NCI-H1092 treated with DMSO at 0.1 percent for 48 hours (cell line): Measurements from ENCODE around the gene NOC2L.

ENCODE experiments used
- DNase-seq: peaks from one replicate; lab custom pipeline; 2025; lab: John Stamatoyannopoulos, UW

The NOC2L gene

DNA sequence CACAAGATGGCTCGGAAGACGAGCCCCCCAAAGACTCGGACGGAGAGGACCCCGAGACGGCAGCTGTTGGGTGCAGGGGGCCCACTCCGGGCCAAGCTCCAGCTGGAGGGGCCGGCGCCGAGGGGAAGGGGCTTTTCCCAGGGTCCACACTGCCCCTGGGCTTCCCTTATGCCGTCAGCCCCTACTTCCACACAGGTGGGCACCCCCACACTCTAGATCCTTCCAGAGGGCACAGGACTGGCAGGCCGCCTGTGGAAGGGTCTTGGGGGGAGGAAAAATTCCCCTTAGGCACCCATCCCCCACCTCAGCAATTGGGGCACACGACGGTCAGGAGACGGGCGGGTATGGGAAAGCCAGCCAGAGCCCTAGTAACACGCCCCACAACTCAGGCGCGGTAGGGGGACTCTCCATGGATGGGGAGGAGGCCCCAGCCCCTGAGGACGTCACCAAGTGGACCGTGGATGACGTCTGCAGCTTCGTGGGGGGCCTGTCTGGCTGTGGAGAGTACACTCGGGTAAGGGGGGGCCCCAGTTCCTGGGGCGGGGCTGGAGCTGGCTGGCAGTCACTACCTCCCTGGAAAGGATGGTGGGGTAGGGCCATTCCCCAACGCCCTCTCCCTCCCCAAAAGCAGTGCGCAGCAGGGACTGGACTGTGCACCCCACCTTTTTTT is 16.1 kb downstream of the NOC2L start:
- no peak for DNase-seq

DNA sequence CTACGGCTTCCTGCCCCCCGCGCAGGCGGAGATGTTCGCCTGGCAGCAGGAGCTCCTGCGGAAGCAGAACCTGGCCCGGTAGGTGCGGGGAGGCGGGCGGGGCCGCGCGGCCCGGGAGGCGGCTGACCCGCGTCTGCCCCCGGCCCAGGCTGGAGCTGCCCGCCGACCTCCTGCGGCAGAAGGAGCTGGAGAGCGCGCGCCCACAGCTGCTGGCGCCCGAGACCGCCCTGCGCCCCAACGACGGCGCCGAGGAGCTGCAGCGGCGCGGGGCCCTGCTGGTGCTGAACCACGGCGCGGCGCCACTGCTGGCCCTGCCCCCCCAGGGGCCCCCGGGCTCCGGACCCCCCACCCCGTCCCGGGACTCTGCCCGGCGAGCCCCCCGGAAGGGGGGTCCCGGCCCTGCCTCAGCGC is 16.6 kb downstream of the NOC2L start:
- no peak for DNase-seq

DNA sequence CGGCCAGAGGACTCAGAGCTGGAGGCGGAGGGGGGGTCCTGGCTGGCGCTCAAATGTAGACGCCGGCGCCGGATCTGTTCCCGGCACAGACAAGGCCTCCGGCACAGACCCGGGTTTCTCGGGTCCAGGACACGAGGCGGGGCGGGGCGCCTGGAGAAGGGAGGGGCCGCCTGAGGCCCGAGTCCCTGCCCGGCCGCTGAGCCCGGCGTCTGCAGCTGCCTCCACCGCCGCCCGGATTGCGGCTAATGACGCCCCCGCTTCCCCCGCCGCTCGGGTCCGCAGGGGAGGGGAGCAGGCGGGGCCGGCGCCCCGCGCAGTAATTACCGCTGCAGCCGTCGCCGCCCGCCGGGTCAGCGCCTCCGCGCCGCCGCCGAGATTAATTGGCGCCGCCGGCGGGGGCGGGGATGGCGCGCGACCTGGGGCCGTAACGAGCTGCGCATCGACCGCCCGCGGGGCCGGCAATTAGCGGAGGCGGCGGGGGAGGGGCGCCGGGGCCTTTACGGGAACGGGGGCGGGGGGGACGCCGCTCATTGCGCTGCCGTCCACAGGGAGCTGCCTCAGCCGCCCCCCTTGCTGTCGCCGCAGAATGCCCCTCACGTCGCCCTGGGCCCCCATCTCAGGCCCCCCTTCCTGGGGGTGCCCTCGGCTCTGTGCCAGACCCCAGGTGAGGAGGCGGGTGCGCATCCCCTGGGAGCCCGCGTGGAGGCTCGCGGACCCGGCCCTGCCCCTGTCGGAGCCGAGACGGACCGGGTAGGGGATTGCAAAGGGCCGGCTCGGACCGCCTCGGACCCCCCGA is 17.3 kb downstream of the NOC2L start:
- DNase-seq = peak; percentile 38

DNA sequence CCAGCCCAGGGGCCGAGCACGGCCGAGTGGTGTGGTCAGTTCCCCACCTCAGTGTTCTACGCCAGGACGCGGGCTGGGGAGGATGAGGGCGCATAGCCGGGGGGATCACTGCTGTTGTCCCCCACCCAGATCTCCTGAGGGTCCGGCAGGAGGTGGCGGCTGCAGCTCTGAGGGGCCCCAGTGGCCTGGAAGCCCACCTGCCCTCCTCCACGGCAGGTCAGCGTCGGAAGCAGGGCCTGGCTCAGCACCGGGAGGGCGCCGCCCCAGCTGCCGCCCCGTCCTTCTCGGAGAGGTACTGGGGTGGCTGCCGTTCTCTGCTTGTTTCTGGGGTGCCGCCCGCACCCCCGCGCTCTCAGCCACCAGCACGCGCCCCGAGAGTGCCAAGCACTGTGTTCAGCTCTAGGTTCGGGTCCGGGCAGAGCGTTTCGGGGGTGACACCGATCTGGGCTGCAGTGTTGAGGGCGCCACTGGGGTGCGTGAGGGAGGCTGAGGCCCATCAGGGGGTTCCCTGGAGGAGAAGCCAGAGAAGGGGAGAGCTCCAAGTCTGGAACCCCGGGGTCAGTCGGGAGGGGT is 18.0 kb downstream of the NOC2L start:
- DNase-seq = no peak

DNA sequence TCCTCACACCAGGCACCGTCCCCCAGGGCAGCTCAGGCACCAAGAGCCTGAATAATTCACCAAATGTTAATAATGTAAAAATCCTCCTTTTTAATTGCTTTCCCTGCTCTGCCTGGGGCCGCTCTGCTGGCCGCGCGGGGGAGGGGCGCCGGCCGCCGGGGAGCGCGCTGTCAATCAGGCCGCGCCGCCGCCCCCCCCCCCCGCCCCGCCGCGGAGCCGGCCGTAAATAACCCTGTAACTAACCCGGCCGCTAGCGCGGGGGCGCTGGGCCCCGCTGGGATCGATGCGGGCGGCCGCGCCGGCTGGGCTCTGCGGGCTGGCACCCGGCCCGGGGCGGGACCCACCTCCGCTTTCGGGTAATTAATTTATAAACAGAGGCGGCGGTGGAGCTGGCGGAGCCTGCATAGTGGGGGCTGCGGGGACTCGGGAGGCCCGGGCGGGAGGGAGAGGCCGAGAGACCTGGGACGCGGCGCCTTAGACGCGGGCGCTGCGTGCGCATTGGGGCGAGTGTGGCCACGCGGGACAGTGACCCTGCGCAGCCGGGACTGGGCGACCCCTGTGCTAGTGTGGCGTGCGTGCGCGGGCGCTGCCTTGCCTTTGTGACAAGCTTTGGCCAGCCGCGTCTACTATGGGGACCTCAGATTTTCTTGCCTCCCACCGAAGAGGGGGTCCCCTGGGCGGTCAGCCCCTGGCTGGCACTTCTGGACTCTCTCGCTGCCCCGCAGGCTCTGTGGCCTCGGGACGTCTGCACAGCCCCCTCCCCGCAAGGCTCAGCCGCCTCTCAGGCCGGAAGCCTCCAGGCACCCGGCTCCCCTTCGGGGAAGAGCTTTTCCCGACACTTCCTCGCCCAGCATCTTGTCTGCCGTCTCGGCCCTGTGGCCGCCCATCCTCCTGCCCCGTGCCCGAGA is 18.7 kb downstream of the NOC2L start:
- peak; percentile 22 for DNase-seq

DNA sequence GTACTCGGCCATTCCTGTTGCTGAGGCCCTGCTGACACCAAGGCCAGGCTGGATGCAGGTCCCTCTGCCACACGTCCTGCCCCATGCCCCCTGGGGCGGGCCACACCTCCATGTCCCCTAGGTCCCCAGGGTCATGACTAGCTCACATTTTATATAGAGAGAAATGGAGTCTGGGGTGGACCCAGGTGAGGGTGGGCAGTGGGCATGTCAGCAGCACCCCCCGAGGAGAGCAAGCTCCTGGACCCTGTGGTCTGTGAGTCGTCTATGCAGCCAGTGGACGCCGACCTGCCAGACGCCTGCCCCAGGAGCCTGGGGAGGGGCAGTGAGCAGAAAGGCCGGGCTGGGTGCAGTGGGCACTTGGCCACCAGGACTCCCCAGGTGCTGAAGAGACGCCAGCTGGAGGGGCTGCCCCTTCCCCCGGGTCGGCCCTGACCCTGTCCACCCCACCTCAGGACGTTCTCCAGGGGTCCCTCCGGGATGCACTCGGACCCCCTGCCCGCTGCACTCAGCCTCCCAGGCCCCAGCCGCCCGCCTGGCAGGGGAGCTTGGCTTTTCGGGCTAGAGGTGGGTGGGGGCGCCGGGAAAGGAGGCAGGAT is 19.4 kb downstream of the NOC2L start:
- DNase-seq = no peak

DNA sequence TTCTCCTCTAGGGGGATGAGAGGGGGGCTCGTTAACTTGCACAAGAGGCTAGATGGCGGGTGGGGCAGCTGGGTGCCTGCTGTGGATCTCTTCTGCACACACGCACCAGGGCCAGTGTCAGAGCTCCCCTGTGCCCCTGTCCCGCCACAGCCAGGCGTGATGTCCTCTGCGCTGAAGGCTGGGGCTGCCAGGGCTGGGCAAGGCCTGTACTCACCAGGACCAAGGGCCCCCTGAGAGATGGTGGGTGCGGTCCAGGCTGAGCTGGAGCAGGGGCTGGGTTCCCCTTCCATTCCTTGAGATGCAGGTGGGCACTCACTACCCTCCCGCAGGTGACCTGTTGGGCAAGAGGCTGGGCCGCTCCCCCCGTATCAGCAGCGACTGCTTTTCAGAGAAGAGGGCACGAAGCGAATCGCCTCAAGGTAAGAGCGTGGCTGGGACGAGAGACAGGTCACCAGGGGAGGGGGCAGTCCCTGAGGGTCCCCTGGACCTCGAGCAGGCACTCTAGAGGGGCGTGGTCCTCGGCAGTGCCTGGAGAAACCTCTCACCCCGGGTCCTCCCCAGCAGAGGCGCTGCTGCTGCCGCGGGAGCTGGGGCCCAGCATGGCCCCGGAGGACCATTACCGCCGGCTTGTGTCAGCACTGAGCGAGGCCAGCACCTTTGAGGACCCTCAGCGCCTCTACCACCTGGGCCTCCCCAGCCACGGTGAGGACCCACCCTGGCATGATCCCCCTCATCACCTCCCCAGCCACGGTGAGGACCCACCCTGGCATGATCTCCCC is 20.2 kb downstream of the NOC2L start:
- no peak for DNase-seq

DNA sequence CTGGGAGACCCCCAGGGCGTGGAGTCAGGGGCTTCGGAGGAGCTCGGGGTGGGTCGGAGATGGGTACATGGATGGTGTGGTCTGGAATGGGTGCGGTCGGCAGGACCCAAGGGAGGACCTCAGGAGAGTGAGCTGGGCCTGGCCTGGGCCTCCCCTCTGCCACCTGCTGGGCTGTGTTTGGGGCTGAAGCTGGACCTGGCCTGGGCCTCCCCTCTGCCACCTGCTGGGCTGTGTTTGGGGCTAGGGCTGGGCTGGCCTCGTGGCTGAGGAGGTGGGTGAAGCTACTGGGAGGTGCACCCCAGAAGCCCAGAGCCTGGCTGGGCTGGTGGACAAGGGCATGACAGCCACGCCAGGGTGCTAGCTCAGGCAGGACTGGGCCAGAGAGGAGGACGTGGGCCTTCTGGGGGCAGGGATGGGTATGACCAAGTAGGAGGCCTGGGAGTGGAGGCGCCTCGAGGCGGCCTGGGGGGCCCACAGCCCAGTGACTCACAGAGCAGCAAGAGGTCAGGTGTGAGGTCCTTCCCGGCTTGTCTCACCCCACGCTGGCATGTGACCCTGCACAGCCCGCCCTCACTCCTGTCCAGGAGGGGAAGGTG is 20.9 kb downstream of the NOC2L start:
- no peak for DNase-seq

DNA sequence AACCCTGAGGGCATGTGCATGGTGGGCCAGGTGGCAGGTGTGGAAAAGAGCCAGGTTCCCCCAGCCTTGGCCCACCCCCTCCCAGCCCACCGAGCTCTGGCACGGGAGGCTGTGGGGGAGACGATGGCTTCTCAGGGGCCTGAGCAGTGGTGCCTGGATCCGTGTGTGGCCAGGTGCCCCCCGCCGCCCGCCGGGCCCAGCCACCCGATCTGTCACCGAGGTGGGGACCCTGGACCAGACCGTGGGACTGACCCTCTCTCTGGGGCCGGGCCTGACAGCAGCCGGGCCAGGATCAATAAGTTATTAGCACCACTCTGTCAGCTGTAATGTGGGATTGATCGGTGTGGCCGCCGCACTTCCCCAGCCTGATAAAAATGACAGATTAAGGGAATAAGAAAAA is 21.5 kb downstream of the NOC2L start:
- no peak for DNase-seq

DNA sequence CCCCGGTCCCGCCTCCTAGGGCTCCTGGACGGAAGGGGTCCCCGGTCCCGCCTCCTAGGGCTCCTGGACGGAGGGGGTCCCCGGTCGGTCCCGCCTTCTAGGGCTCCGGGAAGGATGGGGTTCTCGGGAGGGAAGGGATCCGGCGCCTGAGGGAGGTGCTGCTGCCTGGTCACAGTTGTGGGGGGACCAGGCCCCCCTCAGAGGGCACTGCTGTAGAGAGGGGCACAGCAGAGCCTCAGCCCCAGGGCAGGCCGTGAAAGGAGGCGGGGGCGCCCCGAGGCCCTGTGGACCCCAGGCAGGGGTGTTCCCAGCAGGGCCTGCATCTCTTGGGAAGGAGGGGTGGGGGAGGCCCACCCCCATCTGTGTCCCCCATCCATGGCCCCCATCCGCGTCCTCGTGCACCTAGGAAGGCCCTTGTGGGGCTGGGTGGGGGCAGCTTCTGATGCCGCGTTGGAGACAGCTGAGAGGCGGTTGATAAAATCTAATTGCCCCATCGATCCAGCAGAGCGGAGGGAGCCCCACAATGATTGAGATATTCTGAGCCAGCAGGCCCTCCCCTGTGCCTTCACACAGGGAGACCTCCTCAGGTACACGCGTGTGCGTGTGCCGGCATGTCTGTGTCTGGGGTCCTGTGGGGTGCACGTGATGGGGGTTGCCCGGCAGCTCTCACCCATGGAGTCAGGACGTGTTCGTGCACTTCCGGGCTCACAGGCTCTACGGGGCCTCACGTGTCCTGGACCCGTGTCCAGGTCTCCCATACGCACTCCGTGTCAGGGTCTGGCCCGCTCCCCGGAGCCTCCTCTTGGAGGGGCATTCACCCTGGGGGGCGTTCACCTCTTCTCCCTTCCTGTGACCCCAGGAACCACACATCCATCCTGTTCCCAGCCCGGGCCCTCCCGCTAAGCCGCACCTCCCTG is 22.4 kb downstream of the NOC2L start:
- no peak for DNase-seq

DNA sequence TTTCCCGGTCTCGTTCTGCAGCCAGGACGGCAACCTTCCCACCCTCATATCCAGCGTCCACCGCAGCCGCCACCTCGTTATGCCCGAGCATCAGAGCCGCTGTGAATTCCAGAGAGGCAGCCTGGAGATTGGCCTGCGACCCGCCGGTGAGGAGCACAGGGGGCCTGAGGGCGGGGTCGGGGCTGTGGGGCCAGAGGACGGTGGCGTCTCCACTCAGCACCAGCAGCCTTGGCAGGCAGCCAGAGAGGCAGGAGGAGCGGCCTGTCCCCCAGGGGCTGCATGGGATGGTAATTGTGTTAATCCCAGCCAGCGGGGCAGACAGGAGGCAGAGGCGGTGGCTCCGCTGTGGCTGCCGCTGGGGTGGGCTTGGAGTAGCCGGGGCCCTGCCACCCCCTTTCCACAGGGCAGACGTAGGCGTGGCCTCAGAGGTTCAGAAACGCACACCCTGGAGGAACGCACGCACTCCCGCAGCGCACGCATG is 23.3 kb downstream of the NOC2L start:
- peak; percentile 16 for DNase-seq

DNA sequence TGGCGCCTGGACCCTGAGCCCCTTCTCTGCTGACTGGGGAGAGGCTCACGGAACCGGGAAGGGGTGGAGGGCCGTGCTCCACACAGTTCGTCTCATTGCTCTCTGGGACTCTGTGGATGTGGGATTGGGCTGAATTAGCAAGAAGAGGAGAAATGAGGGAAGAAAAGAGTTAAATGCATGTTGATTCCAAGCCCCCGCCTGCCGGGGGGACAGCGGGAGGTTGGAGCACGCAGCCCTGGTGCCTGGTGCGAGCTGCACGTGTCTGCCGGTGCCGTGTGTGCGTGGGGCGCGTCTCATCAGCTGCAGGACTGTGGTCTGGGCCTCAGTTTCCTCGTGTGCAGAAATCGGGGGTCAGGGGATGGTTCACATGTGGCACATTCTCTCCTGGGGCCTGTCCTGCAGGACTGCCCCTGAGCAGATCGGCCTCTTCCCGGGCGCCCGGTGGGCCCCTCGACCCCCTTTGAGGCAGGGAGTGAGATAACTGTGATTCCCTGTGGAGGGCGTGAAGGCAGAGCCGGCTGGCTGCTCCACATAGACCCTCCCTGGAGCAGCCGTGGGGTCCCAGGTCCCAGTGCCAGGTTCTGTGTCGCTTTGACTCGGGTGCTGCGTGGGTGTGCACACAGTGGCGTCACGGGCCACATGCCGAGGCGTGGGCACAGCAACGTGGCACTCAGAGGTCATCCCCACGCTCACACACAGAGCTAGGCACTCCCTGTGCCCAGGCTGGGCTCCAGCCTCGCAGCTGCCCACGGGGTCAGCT is 23.9 kb downstream of the NOC2L start:
- DNase-seq = no peak

DNA sequence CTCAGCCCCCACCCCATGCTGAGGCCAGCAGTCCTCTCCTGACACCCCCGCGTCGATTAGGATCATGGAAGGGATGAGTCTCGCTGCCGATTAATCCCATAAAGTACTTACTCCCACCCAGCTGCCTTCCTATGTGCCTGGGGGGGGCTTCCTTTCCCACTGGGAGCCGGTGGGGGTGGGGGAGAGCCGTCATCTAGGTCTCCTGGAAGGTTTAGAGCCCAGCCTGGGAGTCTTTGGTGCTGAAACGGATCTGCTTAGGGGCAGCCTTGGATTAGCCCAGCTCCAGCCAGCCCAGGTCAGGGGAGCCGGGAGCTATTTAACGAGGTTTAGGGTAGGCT is 25.5 kb downstream of the NOC2L start:
- DNase-seq = no peak

DNA sequence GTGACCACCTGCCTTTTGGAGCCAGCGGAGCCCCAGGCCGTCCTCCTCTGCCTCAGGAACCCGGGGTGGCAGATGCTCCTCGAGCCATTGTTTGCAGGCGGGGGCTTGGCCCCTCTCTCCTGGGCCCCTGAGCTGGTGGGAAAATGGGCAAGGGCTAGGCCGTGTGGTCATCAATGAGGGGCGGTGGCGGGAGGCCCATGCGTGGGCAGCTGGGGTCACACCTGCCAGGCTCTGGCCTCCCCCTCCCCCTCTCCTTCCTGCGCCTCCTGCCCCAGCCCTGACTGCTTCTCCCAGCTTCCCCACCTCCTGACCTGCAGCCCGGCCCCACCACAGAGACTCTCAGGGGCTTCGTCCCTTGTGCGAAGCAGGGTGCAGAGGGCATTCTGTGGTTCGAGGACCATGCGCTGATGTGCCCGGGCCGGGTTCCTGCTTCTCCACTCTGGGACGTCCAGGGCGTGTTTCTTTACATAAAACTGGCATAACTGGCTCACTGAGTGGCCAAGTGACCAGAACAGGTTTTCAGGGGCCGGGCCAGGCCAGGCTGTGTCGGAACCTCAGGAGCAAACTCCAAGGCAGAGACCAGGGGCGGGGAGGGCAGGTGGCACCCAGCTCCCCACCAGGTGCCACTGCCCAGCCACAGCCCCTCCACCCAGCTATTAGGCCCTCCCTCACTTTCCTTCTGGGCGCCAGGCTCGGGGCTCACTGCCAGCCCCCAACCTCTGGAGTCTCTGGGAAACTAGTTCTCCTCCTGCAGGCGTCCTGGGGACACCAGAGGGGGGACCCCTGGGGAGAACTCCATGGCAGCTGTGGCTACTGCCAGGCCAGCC is 26.1 kb downstream of the NOC2L start:
- no peak for DNase-seq

DNA sequence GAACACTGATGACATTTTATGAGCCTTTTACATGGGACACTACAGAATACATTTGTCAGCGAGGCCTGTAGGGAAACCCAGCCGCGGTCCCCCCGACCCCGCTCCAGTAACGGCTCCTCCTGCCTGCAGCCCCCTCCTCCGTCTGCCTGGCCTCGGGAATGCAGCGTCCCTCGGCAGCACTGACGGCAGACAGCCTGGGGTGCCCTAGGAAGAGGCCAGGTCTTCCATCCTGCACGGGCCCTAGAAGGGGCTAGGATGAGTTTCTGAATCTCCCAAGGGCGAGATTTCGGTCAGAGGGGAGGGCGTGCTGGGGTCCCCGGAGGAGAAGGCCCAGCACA is 26.9 kb downstream of the NOC2L start:
- DNase-seq = no peak

DNA sequence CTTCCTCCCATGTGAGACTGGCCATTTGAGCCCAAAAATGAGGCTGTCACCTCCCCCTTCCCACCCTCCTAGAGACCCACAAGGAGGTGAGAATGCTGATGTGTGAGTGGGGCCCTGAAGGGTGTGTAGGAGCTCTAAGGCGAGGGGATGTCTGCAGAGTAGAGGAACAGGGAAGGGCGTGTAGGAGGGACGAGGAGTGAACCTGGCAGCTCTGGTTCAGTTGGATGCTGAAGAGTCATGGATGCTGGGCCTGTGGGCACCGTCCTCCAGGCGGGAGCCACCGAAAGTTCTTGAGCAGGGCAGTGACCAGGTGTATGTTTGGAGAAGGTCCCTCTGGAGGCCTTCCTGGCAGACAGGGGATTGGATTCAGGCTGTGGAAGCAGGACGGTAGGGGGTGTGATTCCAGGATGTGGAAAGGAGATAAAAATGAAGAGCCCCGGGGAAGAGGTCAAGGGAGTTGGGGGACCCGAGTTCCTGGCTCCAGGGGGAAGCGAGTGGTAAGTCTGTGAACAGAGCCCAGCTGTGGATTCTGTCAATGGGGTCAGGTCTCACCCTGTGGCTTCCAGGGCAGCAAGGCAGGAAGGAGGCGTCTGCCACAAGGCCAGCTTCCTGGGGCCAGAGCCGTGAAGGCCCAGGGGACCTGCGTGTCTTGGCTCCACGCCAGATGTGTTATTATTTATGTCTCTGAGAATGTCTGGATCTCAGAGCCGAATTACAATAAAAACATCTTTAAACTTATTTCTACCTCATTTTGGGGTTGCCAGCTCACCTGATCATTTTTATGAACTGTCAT is 27.5 kb downstream of the NOC2L start:
- no peak for DNase-seq

DNA sequence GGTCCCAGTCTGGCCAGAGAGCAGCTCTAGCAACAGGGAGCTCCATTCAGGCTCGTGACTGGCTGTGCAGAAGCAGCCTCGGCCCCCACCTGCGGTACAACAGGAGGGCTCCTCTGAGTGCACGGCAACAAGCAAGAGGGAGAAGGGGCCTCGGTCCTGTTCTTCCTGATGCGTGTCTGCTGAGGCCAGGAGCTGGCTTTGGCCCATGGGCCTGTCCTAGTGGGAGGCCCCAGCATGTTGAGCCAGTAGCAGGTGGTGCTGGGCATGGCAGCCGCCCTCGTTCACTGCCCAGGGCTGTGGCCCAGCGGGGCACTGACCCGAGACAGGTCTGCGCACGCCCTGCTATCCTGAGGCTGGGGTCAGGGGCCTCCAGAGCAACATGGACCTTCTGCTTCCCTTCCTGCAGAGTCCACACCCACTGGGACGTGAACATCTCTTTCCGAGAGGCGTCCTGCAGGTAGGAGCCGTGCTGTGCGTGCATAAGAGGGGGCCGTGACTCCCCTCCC is 28.4 kb downstream of the NOC2L start:
- DNase-seq = no peak
